HG03097 (cell line): Measurements from ENCODE around the gene IWS1.
"Not testable (repeated sequence)": the region's sequence is repeated elsewhere in the genome, so short reads cannot be mapped to it uniquely, and the experiment has no call there.

Experiments used
- ATAC-seq: cut with Tn5 transposase; IDR thresholded peaks from one replicate; pipeline ENCODE4 v1.9.1; 2021; ENCODE audit not compliant: unreplicated experiment, low FRiP score

Gene IWS1

GRCh38 chr2:127530245-127531140 is 4.2 kb upstream of the IWS1 start:
- no peak for ATAC-seq

- not testable (repeated sequence) for ATAC-seq
Observed at GRCh38 chr2:127529416-127529815, 3.1 kb upstream of the IWS1 start.

GRCh38 chr2:127528487-127528886 is 2.2 kb upstream of the IWS1 start:
- ATAC-seq: no peak

GRCh38 chr2:127527001-127527804 is 914 bp upstream of the IWS1 start:
- no peak for ATAC-seq

- ATAC-seq: peak; percentile 5
Observed at GRCh38 chr2:127525691-127526131, 578 bp downstream of the IWS1 start.

GRCh38 chr2:127524198-127524834 is 2.0 kb downstream of the IWS1 start:
- ATAC-seq: not testable (repeated sequence)

- ATAC-seq: no peak
Observed at GRCh38 chr2:127523269-127523939, 2.9 kb downstream of the IWS1 start.

- no peak for ATAC-seq
Observed at GRCh38 chr2:127520424-127520823, 5.9 kb downstream of the IWS1 start.

- ATAC-seq: no peak
Observed at GRCh38 chr2:127517465-127517864, 8.8 kb downstream of the IWS1 start.

GRCh38 chr2:127516041-127516762 is 10.1 kb downstream of the IWS1 start:
- ATAC-seq: no peak

GRCh38 chr2:127515383-127515915 is 10.8 kb downstream of the IWS1 start:
- no peak for ATAC-seq

GRCh38 chr2:127514485-127514884 is 11.8 kb downstream of the IWS1 start:
- no peak for ATAC-seq

GRCh38 chr2:127514076-127514475 is 12.2 kb downstream of the IWS1 start:
- ATAC-seq: no peak

GRCh38 chr2:127512362-127512761 is 13.9 kb downstream of the IWS1 start:
- ATAC-seq: no peak

- ATAC-seq: no peak
Observed at GRCh38 chr2:127511917-127512316, 14.4 kb downstream of the IWS1 start.

- ATAC-seq: no peak
Observed at GRCh38 chr2:127511090-127511695, 15.1 kb downstream of the IWS1 start.

GRCh38 chr2:127510073-127510472 is 16.2 kb downstream of the IWS1 start:
- no peak for ATAC-seq

GRCh38 chr2:127508631-127509034 is 17.7 kb downstream of the IWS1 start:
- ATAC-seq: no peak

- ATAC-seq: no peak
Observed at GRCh38 chr2:127508023-127508630, 18.2 kb downstream of the IWS1 start.
